Subcutaneous abdominal adipose tissue (tissue), 5 donors: ENCODE results near the gene FAM185A.
"Not testable (repeated sequence)": the region's sequence is repeated elsewhere in the genome, so short reads cannot be mapped to it uniquely, and the experiment has no call there.

ENCODE experiments used
- H3K27ac ChIP-seq: one replicate; pipeline ENCODE4 v1.7.0; 2013; ENCODE audit warnings: low read depth, mild to moderate bottlenecking, inconsistent platforms, low read length, moderate library complexity
- H3K27me3 ChIP-seq, 5 donors: one replicate each; pipeline ENCODE4 v1.7.0; 2013; ENCODE audit warnings: low read length in 5 of 5, inconsistent platforms in 1 of 5; ENCODE audit not compliant: control insufficient read depth in 5 of 5, insufficient read depth in 4 of 5
- H3K36me3 ChIP-seq, 5 donors: one replicate each; pipeline ENCODE4 v1.7.0; 2013; ENCODE audit warnings: low read length in 5 of 5; ENCODE audit not compliant: control insufficient read depth in 5 of 5, insufficient read depth in 5 of 5
- H3K4me1 ChIP-seq, 5 donors: one replicate each; pipeline ENCODE4 v1.7.0; 2013; ENCODE audit warnings: low read length in 5 of 5, mild to moderate bottlenecking in 3 of 5, moderate library complexity in 1 of 5; ENCODE audit not compliant: control insufficient read depth in 5 of 5, insufficient read depth in 5 of 5
- H3K4me3 ChIP-seq, 5 donors: one replicate each; pipeline ENCODE4 v1.7.0; 2013; ENCODE audit warnings: low read length in 5 of 5, low read depth in 1 of 5
- H3K9ac ChIP-seq, 5 donors: one replicate each; pipeline ENCODE4 v1.7.0; 2013; ENCODE audit warnings: low read length in 5 of 5, mild to moderate bottlenecking in 4 of 5, moderate library complexity in 3 of 5
- H3K9me3 ChIP-seq, 5 donors: one replicate each; pipeline ENCODE4 v1.7.0; 2013; ENCODE audit warnings: low read length in 5 of 5; ENCODE audit not compliant: control insufficient read depth in 5 of 5
- donor health status: healthy.
- donor health status: healthy.
- donor health status: healthy.
- donor health status: healthy.
- donor health status: healthy.

The FAM185A gene

GRCh38 chr7:102748605-102749444 lies at the start of gene FAM185A:
TSS of gene FAM185A (plus strand) at chr7:102748999. CDS start at chr7:102749208, 209 bp downstream.
- peak within 1 kb of the TSS in 4 of 5 donors; percentile 53 to 82 (median 64) for H3K9ac ChIP-seq
- H3K9me3 ChIP-seq, H3K27me3 ChIP-seq, H3K36me3 ChIP-seq: not testable (repeated sequence)
- peak within 1 kb of the TSS; percentile 72 to 86 (median 84) for H3K4me3 ChIP-seq
- H3K27ac ChIP-seq: peak within 1 kb of the TSS; percentile 57
- H3K4me1 ChIP-seq: peaks cover 3 to 16% (median 13%) of the 10 kb centered on the region in 5 donors

DNA sequence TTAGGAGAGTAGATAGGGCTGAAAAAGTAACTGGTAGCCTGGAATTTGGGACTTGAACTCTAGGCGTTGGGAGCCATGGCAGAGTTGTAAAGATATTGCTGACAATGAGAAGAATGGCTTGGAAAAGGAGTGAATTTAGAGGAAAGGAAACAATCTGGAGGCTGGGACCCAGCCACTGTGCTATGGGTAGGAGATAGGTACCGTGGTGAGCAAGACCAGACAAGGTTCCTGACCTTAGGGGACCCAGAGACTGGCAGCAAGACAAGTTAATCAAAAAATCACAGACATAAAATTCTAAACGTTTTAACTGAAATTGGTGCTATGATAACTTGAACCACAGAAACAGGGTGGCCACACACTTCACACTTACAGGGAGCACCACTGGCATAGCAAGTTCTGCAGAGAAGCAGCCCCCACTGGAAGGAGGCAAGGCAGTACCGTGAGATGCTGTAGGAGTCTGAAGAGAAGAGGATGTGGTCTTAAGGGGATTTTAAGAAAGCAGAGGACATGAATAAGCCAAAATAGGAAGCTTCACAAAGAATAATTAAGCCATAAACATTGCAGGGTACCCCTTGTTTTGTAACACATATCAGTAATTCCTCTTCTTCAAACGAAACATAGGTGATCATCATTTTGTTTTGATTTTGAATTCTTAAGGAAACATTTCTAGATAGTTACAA lies 35.6 kb upstream of the FAM185A start:
- not testable (repeated sequence) for H3K27me3 ChIP-seq, H3K9me3 ChIP-seq, H3K4me1 ChIP-seq, H3K9ac ChIP-seq, H3K4me3 ChIP-seq, H3K27ac ChIP-seq, H3K36me3 ChIP-seq

- H3K4me3 ChIP-seq, H3K9ac ChIP-seq, H3K27me3 ChIP-seq, H3K4me1 ChIP-seq, H3K36me3 ChIP-seq, H3K27ac ChIP-seq, H3K9me3 ChIP-seq: not testable (repeated sequence)
Measured at GRCh38 chr7:102713691-102714080, 35.1 kb upstream of the FAM185A start.

DNA sequence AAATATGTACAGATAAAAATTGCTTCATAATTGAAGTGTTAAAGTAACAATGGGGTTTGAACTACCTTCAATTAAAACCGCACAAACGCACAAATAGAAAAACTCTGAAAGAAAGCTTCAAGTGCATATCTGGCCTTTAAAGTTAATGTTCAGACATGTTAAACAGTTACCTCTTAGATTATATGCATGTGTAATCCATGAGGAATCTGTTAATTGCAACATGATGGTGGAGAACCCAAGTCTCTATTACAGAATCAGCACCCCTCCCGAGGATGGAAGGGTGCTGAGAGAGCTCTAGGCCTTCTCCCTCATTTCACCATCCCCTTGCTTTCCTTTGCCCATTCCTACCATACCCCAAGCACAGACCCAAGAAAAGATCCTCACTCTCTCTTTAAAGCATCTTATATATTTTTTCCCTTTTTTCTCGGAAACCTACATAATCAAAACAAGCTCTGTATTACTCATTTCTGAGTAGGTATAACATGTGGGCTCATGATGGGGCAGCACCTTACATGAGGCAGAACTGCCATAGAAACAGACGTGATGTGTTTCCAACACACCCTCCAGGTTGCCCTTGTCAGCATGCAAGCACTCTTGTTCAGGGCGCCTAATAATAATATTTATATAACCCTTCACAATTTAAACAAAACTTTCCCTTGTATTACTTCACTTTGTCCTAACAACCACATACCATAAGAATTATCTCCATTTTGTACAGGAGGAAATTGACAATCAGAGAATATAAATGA lies 33.9 kb upstream of the FAM185A start:
- not testable (repeated sequence) for H3K4me3 ChIP-seq, H3K27ac ChIP-seq, H3K9me3 ChIP-seq, H3K36me3 ChIP-seq, H3K4me1 ChIP-seq, H3K9ac ChIP-seq, H3K27me3 ChIP-seq

DNA sequence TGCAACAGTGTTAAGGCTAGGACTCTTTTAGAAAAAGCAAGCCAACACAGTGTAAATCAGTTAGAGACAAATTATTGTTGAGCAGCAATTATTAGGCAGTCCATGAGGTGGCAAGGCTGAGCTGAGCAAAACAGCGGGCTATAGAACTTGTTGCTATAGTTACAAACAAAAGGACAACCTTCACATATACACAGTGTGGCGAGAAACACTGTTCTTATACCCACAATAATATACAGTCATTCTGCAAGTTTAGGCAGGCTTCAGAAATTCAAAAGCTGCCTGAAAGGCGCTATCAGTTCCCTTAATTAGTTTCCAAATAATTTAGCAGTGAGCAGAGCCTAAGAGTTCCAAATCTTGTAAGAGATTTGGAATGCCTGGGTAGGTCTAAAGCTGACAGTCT lies 33.1 kb upstream of the FAM185A start:
- H3K4me1 ChIP-seq, H3K9ac ChIP-seq, H3K27ac ChIP-seq, H3K27me3 ChIP-seq, H3K36me3 ChIP-seq, H3K4me3 ChIP-seq, H3K9me3 ChIP-seq: not testable (repeated sequence)

- not testable (repeated sequence) for H3K4me3 ChIP-seq, H3K9ac ChIP-seq, H3K27me3 ChIP-seq, H3K36me3 ChIP-seq, H3K9me3 ChIP-seq, H3K4me1 ChIP-seq, H3K27ac ChIP-seq
Measured at GRCh38 chr7:102718491-102718890, 30.3 kb upstream of the FAM185A start.

- not testable (repeated sequence) for H3K9ac ChIP-seq, H3K9me3 ChIP-seq, H3K4me3 ChIP-seq
Measured at GRCh38 chr7:102726170-102726569, 22.6 kb upstream of the FAM185A start.

GRCh38 chr7:102729670-102730069 lies 19.1 kb upstream of the FAM185A start:
- not testable (repeated sequence) for H3K27ac ChIP-seq, H3K9me3 ChIP-seq, H3K4me3 ChIP-seq, H3K27me3 ChIP-seq, H3K36me3 ChIP-seq, H3K4me1 ChIP-seq, H3K9ac ChIP-seq

More at GRCh38 chr7:102726170-102726569, 22.6 kb upstream of the FAM185A start:
- H3K27ac ChIP-seq, H3K4me1 ChIP-seq, H3K36me3 ChIP-seq, H3K27me3 ChIP-seq: not testable (repeated sequence)

- not testable (repeated sequence) for H3K4me3 ChIP-seq, H3K36me3 ChIP-seq, H3K9me3 ChIP-seq, H3K9ac ChIP-seq, H3K4me1 ChIP-seq, H3K27me3 ChIP-seq, H3K27ac ChIP-seq
Measured at GRCh38 chr7:102730431-102730830, 18.4 kb upstream of the FAM185A start.
